HG02943 (cell line): ENCODE data around the gene TMEM271.
"Not testable (repeated sequence)": the region's sequence is repeated elsewhere in the genome, so short reads cannot be mapped to it uniquely, and the experiment has no call there.

Experiments used
- ATAC-seq: cut with Tn5 transposase; IDR thresholded peaks from one replicate; pipeline ENCODE4 v1.9.1; 2021; ENCODE audit warnings: mild to moderate bottlenecking, low read depth, moderate library complexity; ENCODE audit not compliant: unreplicated experiment

TMEM271 gene

DNA sequence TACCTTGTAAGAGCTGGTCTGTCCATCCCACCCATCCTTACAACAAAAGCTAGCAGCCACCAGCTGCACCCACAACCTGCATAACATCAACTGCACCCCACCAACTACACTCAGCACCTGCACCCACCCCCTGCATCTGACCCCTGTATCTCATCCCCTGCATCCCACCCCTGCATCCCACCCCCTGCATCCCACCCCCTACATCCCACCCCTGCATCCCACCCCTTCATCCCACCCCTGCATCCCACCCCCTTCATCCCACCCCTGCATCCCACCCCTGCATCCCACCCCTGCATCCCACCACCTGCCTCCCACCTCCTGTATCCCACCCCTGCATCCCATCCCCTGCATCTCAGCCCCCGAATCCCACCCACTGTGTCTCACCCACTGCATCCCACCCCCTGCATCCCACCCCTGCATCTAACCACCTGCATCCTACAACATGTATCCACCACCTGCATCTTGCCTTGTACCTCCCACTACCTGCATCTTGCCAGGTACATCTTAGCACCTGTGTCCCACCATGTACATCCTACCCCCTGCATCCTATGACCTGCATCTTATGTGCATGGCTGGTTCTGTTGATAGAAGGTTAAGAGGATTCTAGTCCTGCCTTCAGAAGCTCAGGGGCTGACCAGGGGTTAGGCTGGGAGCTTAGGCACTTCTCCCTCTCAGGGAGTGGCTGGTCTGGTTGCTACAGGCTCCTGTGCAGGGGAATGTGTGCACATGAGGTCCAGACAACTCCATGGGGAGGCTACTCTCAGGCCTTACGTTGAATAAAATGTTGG lies 9.4 kb downstream of the TMEM271 start:
- no peak for ATAC-seq

DNA sequence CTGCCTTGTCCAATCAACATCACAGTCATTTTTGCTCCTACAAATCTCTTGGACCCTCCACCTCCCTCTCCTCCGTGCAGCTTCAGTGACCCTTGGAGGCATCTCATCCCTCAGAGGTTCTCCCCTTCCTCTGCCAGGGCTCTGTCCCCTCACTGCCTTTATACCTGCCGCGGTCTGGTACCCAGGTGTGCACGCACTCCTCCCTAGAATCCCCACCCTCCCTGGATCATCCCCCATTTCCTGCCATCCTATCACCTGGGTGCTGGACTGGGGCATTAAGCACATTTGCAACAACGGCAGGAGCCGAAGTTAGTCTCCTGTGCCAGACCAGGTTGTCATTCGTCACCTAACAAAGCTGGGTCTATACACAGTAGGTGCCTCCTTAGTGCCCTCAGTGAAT lies 10.1 kb downstream of the TMEM271 start:
- ATAC-seq, result no peak

DNA sequence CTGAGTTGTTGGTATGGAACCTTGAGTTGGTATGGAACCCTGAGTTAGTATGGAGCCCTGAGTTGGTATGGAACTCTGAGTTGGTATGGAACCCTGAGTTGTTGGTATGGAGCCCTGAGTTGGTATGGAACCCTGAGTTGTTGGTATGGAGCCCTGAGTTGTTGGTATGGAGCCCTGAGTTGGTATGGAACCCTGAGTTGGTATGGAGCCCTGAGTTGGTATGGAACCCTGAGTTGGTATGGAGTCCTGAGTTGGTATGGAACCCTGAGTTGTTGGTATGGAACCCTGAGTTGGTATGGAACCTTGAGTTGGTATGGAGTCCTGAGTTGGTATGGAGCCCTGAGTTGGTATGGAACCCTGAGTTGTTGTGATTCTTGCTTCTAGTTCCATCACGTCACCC lies 10.5 kb downstream of the TMEM271 start:
- not testable (repeated sequence) for ATAC-seq

DNA sequence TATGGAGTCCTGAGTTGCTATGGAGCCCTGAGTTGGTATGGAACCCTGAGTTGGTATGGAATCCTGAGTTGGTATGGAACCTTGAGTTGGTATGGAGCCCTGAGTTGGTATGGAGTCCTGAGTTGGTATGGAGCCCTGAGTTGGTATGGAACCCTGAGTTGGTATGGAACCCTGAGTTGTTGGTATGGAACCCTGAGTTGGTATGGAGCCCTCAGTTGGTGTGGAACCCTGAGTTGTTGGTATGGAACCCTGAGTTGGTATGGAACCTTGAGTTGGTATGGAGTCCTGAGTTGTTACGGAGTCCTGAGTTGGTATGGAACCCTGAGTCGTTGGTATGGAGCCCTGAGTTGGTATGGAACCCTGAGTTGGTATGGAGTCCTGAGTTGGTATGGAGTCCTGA lies 13.6 kb downstream of the TMEM271 start:
- not testable (repeated sequence) for ATAC-seq

DNA sequence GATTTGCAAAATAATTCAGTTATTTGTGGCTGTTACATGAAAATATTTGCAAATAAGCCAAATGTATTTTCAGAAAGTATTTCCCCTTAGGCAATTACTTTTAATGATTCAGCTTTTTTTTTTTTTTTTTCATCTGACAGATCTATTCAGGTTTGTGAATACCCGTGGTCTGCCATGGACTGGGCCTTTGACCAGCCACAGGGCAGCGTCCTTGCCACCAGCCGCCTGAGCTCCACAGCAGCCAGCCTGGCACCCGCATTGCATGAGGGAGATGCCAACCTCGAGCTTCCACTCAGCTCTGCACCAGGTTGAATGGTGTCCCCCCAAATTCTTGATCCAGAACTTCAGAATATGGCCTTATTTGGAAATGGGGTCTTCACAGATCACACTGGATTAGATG lies 14.7 kb downstream of the TMEM271 start:
- no peak for ATAC-seq

DNA sequence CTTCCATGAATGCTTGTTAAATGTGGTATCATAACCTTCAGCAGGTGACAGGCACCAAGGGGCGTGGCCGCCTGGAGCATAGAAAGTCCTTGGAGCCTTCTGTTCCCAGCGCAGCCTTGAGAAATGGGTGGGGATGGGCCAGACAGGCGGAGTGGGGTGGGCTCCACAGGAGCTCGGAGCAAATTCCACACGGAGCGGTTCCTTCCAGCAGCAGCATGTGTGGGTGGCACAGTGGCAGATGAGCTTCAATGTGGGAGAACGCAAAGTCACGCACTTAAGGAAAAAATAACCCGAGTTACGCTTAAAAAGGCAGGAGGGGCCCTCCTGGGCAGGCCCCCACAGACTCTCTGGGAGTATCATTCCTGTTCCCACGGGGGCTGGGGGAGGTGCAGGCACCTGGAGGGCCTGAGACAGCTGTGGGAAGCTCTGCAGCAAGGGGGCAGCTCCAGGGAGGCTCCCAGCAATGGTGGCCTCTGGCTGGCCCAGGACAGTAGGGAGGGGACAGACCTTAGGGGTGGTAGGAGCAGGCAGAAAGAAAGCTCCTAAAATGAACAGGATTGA lies 15.3 kb downstream of the TMEM271 start:
- no peak for ATAC-seq

DNA sequence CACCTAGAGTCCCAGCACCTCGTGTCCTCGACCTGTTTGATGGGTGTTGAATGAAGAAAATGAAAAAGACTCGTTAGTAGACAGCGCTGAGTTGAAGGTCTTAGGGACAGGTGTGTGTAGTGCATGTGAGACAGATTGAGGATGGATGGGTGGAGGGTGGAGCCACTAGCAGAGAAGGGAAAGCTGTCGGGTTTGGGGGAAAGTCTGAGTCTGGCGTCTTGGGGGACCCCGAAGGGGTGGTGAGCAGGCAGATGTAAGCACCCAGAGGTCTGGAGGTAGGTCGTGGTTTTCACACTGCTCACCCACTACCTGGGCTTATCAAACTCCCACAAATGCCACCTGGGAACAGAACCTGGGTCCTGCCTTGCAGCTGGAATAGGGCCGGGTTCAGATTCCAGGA lies 16.0 kb downstream of the TMEM271 start:
- no peak for ATAC-seq

DNA sequence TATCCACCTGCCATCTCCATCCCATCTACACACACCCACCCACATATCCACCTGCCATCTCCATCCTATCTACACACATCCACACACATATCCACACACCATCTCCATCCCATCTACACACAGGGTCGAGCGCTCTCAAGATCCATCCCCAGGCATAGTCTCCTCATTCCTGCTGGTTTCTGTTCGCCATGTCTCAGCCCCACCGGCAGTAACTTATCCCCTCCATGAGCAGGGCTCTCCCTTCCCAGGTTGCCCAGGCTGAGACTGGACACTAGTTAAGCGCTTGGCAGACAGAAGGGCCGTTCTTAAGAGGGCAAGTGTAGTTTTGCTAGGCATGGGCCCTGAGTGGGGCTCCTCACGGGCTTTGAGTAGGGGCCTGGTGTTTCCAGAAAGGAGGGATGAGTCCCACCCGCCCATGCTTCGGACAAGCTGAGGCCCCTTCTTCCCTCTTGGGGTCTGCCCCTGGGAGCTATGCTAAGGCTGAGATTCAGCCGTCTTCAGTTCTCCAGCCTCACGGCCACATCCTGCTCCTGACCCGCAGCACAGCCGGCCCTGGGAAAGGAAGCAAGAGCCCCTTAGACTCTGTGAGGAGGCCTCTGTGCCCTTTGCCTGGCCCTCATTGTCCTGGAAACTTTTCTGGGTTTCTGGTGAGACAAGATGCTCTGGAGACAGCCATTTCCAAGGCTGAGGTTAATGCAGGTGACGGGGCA lies 20.4 kb downstream of the TMEM271 start:
- ATAC-seq, result no peak

DNA sequence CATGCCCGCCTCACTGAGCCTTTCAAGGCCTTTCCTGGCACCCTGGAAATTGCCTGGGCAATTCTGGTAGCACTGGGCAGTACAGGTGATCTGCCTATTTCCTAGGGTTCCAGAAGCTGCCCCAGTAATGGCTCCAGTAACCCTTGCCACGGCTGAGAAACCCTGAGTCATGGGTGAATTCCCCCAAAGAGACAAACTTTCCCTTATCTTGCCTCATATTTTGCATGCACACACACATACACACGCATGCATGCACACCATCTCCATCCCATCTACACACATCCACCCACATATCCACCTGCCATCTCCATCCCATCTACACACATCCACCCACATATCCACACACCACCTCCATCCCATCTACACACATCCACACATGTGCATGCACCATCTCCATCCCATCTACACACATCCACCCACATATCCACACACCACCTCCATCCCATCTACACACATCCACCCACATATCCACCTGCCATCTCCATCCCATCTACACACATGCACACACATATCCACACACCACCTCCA lies 21.2 kb downstream of the TMEM271 start:
- ATAC-seq, result not testable (repeated sequence)

DNA sequence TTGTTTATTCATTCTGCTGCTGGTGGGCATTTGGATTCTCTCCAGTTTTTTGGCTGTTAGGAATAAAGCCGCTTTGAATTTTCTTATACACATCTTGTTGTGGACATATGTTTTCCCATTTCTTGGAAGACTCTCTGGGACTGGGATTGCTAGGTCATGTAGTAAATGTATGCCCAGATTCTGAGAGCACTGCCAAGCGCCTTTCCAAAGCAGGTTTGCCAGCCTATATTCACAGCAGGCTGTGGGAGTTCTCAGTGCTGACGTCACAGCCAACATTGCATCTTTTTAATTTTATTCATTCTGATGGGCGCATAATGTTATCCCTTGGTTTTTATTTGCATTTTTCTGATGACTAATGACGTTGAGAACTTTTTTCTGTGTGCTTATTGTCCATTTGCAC lies 24.1 kb downstream of the TMEM271 start:
- ATAC-seq, result no peak

DNA sequence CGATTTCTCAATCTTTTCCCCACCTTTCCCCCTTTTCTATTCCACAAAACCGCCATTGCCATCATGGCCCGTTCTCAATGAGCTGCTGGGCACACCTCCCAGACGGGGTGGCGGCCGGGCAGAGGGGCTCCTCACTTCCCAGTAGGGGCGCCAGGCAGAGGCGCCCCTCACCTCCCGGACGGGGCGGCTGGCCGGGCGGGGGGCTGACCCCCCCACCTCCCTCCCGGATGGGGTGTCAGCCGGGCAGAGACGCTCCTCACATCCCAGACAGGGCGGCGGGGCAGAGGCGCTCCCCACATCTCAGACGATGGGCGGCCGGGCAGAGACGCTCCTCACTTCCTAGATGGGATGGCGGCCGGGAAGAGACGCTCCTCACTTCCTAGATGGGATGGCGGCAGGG lies 25.8 kb downstream of the TMEM271 start:
- ATAC-seq, result not testable (repeated sequence)

DNA sequence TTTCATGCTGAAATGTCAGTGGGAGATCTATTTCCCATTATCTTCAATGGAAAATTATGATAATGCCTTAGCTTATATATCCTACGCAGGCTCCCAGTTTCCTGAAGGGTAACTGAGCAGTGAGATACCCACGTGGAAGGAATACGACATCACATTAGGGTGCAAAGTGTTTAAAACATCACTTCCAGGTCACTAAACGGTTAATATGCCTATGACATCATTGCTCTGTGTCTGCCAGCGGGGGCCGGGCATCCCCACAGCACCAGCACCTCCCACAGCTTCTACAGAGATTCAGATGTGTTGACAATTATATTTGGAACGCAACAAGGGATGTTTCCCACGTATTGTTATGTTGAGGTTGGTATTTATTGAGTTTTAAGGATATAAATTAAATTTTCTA lies 27.1 kb downstream of the TMEM271 start:
- ATAC-seq, result no peak

DNA sequence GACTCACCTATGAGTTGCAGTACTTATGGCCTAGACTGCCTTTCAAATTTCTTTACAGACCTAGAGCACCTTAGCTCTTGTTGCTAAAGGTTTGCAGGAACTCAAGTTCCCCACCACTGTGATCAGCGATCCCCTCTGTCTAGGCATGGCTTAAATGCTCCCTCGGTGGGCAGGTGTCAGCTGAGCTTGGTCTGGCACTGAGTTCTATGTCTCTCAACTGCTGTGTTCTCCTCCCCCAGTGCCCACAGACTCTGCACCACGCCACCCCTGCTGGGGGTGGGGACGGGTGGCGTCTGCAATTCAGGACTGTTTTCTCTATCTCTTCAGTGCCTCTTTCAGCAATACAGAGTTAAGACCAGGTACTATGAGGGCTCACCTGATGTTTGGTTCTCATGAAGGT lies 30.5 kb downstream of the TMEM271 start:
- no peak for ATAC-seq

DNA sequence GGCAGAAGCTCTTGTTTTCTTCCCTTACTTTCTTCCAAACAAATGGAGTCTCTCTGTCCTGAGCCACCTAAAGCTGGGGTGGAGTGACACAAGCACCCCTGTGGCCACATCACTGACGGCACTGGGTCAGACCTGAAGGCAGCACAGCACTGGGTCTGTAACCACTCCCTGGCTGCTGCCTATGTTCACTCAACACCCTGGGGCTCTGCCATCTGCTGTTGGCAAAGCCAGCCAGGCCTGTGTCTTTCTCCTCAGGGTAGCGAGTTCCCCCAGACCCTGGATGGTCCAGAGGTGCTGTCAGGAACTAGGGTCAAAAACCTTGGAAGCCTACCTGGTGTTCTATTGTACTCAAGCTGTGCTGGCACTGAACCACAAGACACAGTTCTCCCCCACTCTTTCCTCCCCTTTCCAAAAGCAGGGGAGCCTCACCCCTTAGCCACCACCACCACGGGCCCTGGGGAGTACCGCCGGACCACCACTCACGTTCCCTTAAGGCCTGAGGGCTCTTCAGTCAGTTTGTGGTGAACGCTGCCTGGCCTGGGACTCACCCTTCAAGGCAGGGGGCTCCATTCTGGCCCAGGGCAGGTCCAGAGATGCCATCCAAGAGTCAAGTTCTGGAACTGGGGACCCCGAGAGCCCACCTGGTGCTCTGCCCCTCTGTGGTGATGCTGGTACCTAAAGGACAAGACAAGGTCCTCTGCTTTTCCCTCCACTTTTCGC lies 31.5 kb downstream of the TMEM271 start:
- ATAC-seq, result no peak

DNA sequence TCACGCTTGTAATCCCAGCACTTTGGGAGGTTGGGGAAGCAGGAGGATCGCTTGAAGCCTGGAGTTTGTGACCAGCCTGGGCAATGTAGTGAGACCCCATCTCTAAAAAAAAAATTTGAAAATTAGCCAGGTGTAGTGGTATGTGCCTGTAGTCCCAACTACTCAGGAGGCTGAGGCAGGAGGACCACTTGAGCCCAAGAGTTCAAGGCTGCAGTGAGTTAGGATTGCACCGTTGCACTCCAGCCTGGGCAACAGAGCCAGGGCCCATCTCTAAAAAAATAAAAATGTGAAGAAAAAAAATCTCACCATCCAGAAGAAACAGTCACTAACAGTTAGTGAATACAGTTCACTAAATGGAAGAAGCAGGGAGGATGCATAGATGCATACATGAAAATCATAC lies 34.8 kb downstream of the TMEM271 start:
- no peak for ATAC-seq

DNA sequence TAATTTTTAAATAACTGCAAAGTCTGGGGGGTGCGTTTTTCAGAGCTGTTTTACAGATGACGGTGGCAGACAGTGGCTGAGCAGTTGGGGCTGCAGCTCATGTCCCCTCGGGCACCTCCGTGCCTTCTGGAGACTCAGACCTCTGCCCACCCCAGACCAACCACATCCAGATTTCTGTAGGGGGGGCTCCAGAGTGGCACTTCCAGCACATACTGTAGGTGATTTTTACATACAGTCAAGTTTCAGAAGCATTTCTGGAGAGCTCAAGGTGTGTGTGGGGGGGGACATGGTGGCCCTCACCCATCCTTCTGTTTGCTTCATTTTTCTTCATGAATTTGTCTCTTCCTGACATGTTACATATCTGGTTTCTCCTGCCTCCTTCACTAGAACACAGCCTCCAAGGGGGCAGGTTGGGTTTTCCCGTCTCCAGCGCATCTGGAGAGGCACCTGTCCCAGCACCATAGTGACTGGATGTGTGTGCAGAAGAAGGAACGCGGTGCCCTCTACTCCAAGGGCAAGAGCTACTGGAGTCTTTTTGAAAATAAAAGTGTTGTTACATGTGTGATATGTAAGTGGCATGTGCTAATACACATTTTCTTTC lies 37.5 kb downstream of the TMEM271 start:
- ATAC-seq, result no peak

DNA sequence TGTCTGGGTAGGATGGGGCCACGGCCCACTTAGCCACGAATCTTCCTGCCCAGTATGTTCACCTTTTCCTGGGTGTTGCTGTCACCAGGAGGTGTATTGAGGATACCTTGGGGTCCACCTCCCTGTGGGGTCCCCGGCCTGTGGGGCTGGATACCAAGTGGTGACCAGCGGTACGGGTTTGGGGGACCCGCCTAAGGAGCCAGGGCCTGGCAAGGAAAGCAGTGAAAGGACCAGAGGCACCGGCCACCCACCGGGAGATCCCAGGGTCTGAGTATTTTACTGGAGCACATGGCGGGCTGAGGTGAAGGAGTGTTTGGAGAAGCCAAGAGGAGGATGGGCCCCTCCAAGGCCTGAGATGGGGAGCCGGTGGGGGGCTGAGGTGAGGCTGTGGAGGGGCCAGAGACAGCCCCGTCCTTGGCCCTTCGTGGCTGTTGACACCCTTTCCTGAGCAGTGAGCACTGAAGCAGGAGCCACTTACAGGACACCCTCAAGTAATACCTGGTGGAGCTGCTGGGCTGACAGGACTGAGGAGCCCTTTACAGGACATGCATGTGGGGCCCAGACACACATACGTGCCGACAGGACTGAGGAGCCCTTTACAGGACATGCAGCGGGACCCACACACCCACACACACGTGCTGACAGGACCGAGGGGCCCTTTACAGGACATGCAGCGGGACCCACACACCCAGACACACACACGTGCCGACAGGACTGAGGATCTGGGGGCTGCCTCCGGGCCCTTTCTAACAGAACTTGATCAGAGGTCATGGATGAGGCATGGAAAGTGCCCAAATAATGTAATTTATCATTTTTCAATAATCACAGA lies 38.4 kb downstream of the TMEM271 start:
- ATAC-seq, result no peak

DNA sequence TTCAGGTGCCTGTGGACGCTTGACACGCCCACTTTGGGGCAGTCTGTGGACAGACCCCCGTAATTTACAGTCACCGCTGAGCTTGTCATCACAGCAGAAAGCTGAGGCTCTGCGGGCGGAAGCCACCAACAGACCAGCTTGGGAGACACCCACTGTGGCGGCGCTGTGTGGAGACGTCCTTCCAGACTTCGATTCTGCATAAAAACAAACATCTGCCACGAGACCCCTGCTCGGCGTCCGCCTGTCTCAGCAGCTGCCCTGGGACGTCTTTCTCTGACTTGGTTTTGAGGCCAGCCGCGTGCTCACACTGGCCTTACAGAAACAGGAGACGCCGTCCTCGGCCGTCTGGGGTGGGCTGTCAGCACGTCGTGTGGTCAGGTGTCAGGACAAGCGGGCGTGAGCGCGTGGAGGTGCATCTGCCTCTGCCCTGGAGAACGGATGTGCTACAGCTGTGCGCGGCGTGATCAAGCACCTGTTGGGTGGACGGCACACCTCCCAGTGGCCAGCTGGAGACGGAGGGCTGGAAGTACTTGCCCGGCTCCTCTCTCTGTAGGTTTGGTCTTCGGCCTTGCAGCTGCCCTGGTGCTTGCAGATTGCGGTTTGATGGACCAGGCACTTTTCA lies 39.6 kb downstream of the TMEM271 start:
- ATAC-seq, result no peak

DNA sequence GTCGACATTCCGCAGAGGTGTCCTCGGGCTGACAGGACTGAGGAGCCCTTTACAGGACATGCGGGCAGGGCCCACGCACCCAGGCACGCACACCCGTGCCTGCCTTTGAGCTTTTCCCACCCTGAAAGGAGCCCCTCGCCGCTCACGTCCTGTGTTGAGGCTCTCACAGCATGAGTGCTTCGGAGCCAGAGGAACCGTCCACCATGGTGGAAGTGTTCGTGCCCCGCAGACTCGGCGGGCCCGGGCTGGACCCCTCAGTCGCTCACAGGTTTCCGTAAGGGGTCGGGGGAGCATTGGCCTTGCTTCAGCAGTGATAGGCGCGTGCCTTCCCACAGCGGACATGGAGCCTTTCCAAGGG lies 40.2 kb downstream of the TMEM271 start:
- ATAC-seq, result no peak
